Endothelial cell (in vitro differentiated cells): Measurements from ENCODE around the gene MALT1. TPM values are rescaled to one million over a fixed set of nuclear protein-coding genes. Genes with fewer than 3 reads are reported as not detected.

Experiments
- DNase-seq: peaks from one replicate; pipeline ENCODE4 v3.0.0; 2021; ENCODE audit warnings: low spot score
- H3K27ac Mint-ChIP-seq: one replicate; pipeline ENCODE4 v1.8.0; 2021; ENCODE audit warnings: mixed read lengths, inconsistent platforms; ENCODE audit not compliant: unreplicated experiment
- H3K27me3 Mint-ChIP-seq: one replicate; pipeline ENCODE4 v1.8.0; 2021; ENCODE audit warnings: mild to moderate bottlenecking, moderate library complexity, mixed read lengths, inconsistent platforms; ENCODE audit not compliant: unreplicated experiment
- H3K36me3 Mint-ChIP-seq: one replicate; pipeline ENCODE4 v1.8.0; 2021; ENCODE audit warnings: mild to moderate bottlenecking, low read depth, mixed read lengths, inconsistent platforms; ENCODE audit not compliant: unreplicated experiment
- H3K4me1 Mint-ChIP-seq: one replicate; pipeline ENCODE4 v1.8.0; 2021; ENCODE audit warnings: mild to moderate bottlenecking, mixed read lengths, inconsistent platforms; ENCODE audit not compliant: unreplicated experiment
- H3K4me3 Mint-ChIP-seq: one replicate; pipeline ENCODE4 v1.8.0; 2021; ENCODE audit warnings: mild to moderate bottlenecking, mixed read lengths, inconsistent platforms; ENCODE audit not compliant: unreplicated experiment
- H3K9me3 Mint-ChIP-seq: one replicate; pipeline ENCODE4 v1.8.0; 2021; ENCODE audit warnings: mixed read lengths, inconsistent platforms; ENCODE audit not compliant: unreplicated experiment
- CTCF ChIP-seq: fragments of 200-600 bp; sonication (generic); IDR thresholded peaks from one replicate; pipeline ENCODE4 v1.5.0; 2021; ENCODE audit warnings: antibody characterized with exemption; ENCODE audit not compliant: unreplicated experiment
- total RNA-seq: library from RNA; stranded (reverse); fragmentation: NEBNext Ultra II Directional; extraction: Animal tissue kit (Norgen Biotek cat#: 25700); gene quantifications from one replicate; pipeline ENCODE4 v1.2.1, GENCODE V29; 2021; ENCODE audit not compliant: unreplicated experiment

MALT1 gene
- total RNA-seq, 1 donor from 2014 or later: 17.3 TPM

GRCh38 chr18:58728719-58729118 lies 57.5 kb downstream of the MALT1 start:
- no peak for DNase-seq
- TF ChIP-seq CTCF: no peak
- Mint-ChIP-seq H3K4me3 (no peak overlapping the region), H3K36me3 (no peaks in the 10 kb centered on the region), H3K27me3 (no peaks in the 10 kb centered on the region), H3K4me1 (no peaks in the 10 kb centered on the region), H3K9me3 (no peaks in the 10 kb centered on the region), H3K27ac (no peak overlapping the region)

- TF ChIP-seq CTCF: no peak
- H3K4me1 Mint-ChIP-seq: no peaks in the 10 kb centered on the region
- no peaks in the 10 kb centered on the region for H3K9me3 Mint-ChIP-seq
- no peaks in the 10 kb centered on the region for H3K27me3 Mint-ChIP-seq
- no peak overlapping the region for H3K4me3 Mint-ChIP-seq
- H3K36me3 Mint-ChIP-seq: no peaks in the 10 kb centered on the region
- DNase-seq: no peak
- H3K27ac Mint-ChIP-seq: no peak overlapping the region
Observed at GRCh38 chr18:58730618-58731017, 59.4 kb downstream of the MALT1 start.

- Mint-ChIP-seq H3K27me3 (no peaks in the 10 kb centered on the region), H3K36me3 (peaks cover 6% of the 10 kb centered on the region), H3K27ac (no peak overlapping the region), H3K4me1 (no peaks in the 10 kb centered on the region), H3K9me3 (no peaks in the 10 kb centered on the region), H3K4me3 (no peak overlapping the region)
- no peak for DNase-seq
- TF ChIP-seq CTCF: no peak
Observed at GRCh38 chr18:58732471-58732870, 61.2 kb downstream of the MALT1 start.

- no peaks in the 10 kb centered on the region for H3K27me3 Mint-ChIP-seq
- no peak for DNase-seq
- TF ChIP-seq CTCF: no peak
- no peak overlapping the region for H3K4me3 Mint-ChIP-seq
- no peaks in the 10 kb centered on the region for H3K9me3 Mint-ChIP-seq
- H3K4me1 Mint-ChIP-seq: no peaks in the 10 kb centered on the region
- no peak overlapping the region for H3K27ac Mint-ChIP-seq
- peaks cover 6% of the 10 kb centered on the region for H3K36me3 Mint-ChIP-seq
Observed at GRCh38 chr18:58733866-58734265, 62.6 kb downstream of the MALT1 start.

GRCh38 chr18:58738322-58738721 lies 67.1 kb downstream of the MALT1 start:
- TF ChIP-seq CTCF: no peak
- Mint-ChIP-seq H3K4me3 (no peak overlapping the region), H3K36me3 (peaks cover 6% of the 10 kb centered on the region), H3K27ac (no peak overlapping the region), H3K27me3 (no peaks in the 10 kb centered on the region), H3K9me3 (no peaks in the 10 kb centered on the region), H3K4me1 (no peaks in the 10 kb centered on the region)
- DNase-seq: no peak
